Mesendoderm (in vitro differentiated cells): Measurements from ENCODE around the gene CCSER1. TPM values are rescaled to one million over a fixed set of nuclear protein-coding genes. Genes with fewer than 3 reads are reported as not detected.

Experiments
- DNase-seq: peaks from one replicate; pipeline ENCODE4 v3.0.0; 2013
- H2AK5ac ChIP-seq: 2 replicates; pipeline ENCODE4 v1.6.1; 2013; ENCODE audit warnings: low read length, inconsistent platforms
- H2BK120ac ChIP-seq: 2 replicates; pipeline ENCODE4 v1.6.1; 2013; ENCODE audit warnings: low read depth, mild to moderate bottlenecking, low read length, moderate library complexity, mixed read lengths
- H2BK15ac ChIP-seq: replicated peaks from 2 replicates; pipeline ENCODE4 v1.6.1; 2013; ENCODE audit warnings: low read depth, mild to moderate bottlenecking, moderate library complexity
- H2BK5ac ChIP-seq: 2 replicates; pipeline ENCODE4 v1.6.1; 2013; ENCODE audit warnings: low read length, inconsistent platforms
- H3K18ac ChIP-seq: 2 replicates; pipeline ENCODE4 v1.6.1; 2013; ENCODE audit warnings: mild to moderate bottlenecking, low read length, mixed read lengths
- H3K23ac ChIP-seq: one replicate; pipeline ENCODE4 v1.6.1; 2013; ENCODE audit warnings: low read length
- H3K27ac ChIP-seq: 2 replicates; pipeline ENCODE4 v1.5.1; 2013; ENCODE audit warnings: low read depth, mild to moderate bottlenecking, inconsistent platforms, low read length, moderate library complexity
- H3K27me3 ChIP-seq: 2 replicates; pipeline ENCODE4 v1.6.1; 2013; ENCODE audit warnings: low read length, control low read depth, mild to moderate bottlenecking, inconsistent platforms; ENCODE audit not compliant: insufficient read depth, poor library complexity
- H3K36me3 ChIP-seq: 2 replicates; pipeline ENCODE4 v1.6.1; 2013; ENCODE audit warnings: low read length, inconsistent platforms; ENCODE audit not compliant: control insufficient read depth, insufficient read depth
- H3K4ac ChIP-seq: one replicate; pipeline ENCODE4 v1.6.1; 2013; ENCODE audit warnings: low read depth, mild to moderate bottlenecking, low read length, moderate library complexity
- H3K4me1 ChIP-seq: 2 replicates; pipeline ENCODE4 v1.6.1; 2013; ENCODE audit warnings: low read depth, low read length, inconsistent platforms; ENCODE audit not compliant: control insufficient read depth
- H3K4me2 ChIP-seq: 2 replicates; pipeline ENCODE4 v1.6.1; 2013; ENCODE audit warnings: low read length
- H3K4me3 ChIP-seq: 2 replicates; pipeline ENCODE4 v1.5.1; 2013; ENCODE audit warnings: mild to moderate bottlenecking, low read length
- H3K56ac ChIP-seq: one replicate; pipeline ENCODE4 v1.6.1; 2013; ENCODE audit warnings: low read length
- H3K79me1 ChIP-seq: 2 replicates; pipeline ENCODE4 v1.6.1; 2013; ENCODE audit warnings: low read length, inconsistent platforms
- H3K79me2 ChIP-seq: 2 replicates; pipeline ENCODE4 v1.6.1; 2013; ENCODE audit warnings: mild to moderate bottlenecking, low read length; ENCODE audit not compliant: control insufficient read depth, insufficient read depth
- H3K9ac ChIP-seq: 2 replicates; pipeline ENCODE4 v1.6.1; 2013; ENCODE audit warnings: low read length, inconsistent platforms
- H4K5ac ChIP-seq: one replicate; pipeline ENCODE4 v1.6.1; 2013; ENCODE audit warnings: low read length
- H4K8ac ChIP-seq: one replicate; pipeline ENCODE4 v1.6.1; 2013; ENCODE audit warnings: low read depth, mild to moderate bottlenecking, control low read depth, low read length, moderate library complexity
- WGBS: extraction: QIAGEN DNeasy Blood & Tissue Kit; methylation state at CpG from one replicate; pipeline ENCODE4 v1.1.7; 2013; ENCODE audit warnings: low lambda C conversion rate, missing lambda C conversion rate; ENCODE audit not compliant: insufficient coverage; ENCODE audit errors: extremely low coverage; 5-methylcytosine and 5-hydroxymethylcytosine counted together
- polyA plus RNA-seq, 2 experiments: library from polyadenylated mRNA; stranded (reverse); fragments of 200-250 nt; gene quantifications; one replicate each; pipeline ENCODE4 v1.2.3, GENCODE V29; 2013

CCSER1 gene
- 0.37 TPM for polyA plus RNA-seq (2013, experiment 1 of 2)
- polyA plus RNA-seq (2013, experiment 2 of 2): 0.64 TPM

- peak within 1 kb of the TSS; percentile 8 for H3K18ac ChIP-seq
- no peak within 1 kb of the TSS for H4K8ac ChIP-seq
- peak; percentile 73 for DNase-seq
- no peak within 1 kb of the TSS for H4K5ac ChIP-seq
- WGBS: no CpG with 5 or more reads among the region's 35 CpGs
- H2BK15ac ChIP-seq: no peak within 1 kb of the TSS
- H3K4ac ChIP-seq: no peak within 1 kb of the TSS
- H2BK120ac ChIP-seq: no peak within 1 kb of the TSS
- H2BK5ac ChIP-seq: no peak within 1 kb of the TSS
- no peaks in the 10 kb centered on the region for H3K27me3 ChIP-seq
- H3K56ac ChIP-seq: peak within 1 kb of the TSS; percentile 77
- H3K4me3 ChIP-seq: peak within 1 kb of the TSS; percentile 44
- H3K36me3 ChIP-seq: no peaks in the 10 kb centered on the region
- H3K27ac ChIP-seq: no peak within 1 kb of the TSS
- peak within 1 kb of the TSS; percentile 58 for H3K4me2 ChIP-seq
- no peaks in the 10 kb centered on the region for H3K4me1 ChIP-seq
- no peak within 1 kb of the TSS for H2AK5ac ChIP-seq
- no peaks in the 10 kb centered on the region for H3K79me1 ChIP-seq
- no peaks in the 10 kb centered on the region for H3K79me2 ChIP-seq
- peak within 1 kb of the TSS; percentile 58 for H3K9ac ChIP-seq
- H3K23ac ChIP-seq: no peak within 1 kb of the TSS
These were observed at the start of gene CCSER1 for GRCh38 chr4:90127223-90127705. TSS of gene CCSER1 (plus strand) at chr4:90127394.

GRCh38 chr4:90078440-90078839 lies 48.8 kb upstream of the CCSER1 start:
- Histone ChIP-seq H3K56ac (no peak overlapping the region), H2BK15ac (no peak overlapping the region), H3K23ac (no peak overlapping the region), H4K5ac (no peak overlapping the region), H3K36me3 (no peaks in the 10 kb centered on the region), H3K79me2 (no peaks in the 10 kb centered on the region), H3K79me1 (no peaks in the 10 kb centered on the region), H3K27ac (no peak overlapping the region), H4K8ac (no peak overlapping the region), H2AK5ac (no peak overlapping the region), H3K18ac (no peak overlapping the region), H3K27me3 (no peaks in the 10 kb centered on the region), H3K9ac (no peak overlapping the region), H3K4me2 (no peak overlapping the region), H3K4me1 (peaks cover 2% of the 10 kb centered on the region), H3K4ac (no peak overlapping the region), H2BK5ac (no peak overlapping the region), H2BK120ac (no peak overlapping the region), H3K4me3 (no peak overlapping the region)
- DNase-seq: no peak

- no peak overlapping the region for H3K23ac ChIP-seq
These were observed 47.1 kb upstream of the CCSER1 start for GRCh38 chr4:90080116-90080515.

GRCh38 chr4:90081432-90082144 lies 45.6 kb upstream of the CCSER1 start:
- Histone ChIP-seq H4K8ac (no peak overlapping the region), H3K4ac (no peak overlapping the region), H3K36me3 (no peaks in the 10 kb centered on the region), H3K23ac (no peak overlapping the region), H3K4me1 (peaks cover 2% of the 10 kb centered on the region), H2AK5ac (no peak overlapping the region), H3K9ac (no peak overlapping the region), H3K4me3 (no peak overlapping the region), H2BK5ac (no peak overlapping the region), H3K18ac (no peak overlapping the region), H3K27ac (no peak overlapping the region), H3K56ac (no peak overlapping the region), H2BK120ac (no peak overlapping the region), H2BK15ac (no peak overlapping the region), H3K79me1 (no peaks in the 10 kb centered on the region), H4K5ac (no peak overlapping the region), H3K79me2 (no peaks in the 10 kb centered on the region), H3K4me2 (no peak overlapping the region), H3K27me3 (no peaks in the 10 kb centered on the region)
- peak; percentile 18 for DNase-seq
- no CpG with 5 or more reads among the region's 8 CpGs for WGBS

More at GRCh38 chr4:90080116-90080515, 47.1 kb upstream of the CCSER1 start:
- Histone ChIP-seq H3K56ac (no peak overlapping the region), H3K18ac (no peak overlapping the region), H3K79me1 (no peaks in the 10 kb centered on the region), H4K8ac (no peak overlapping the region), H2AK5ac (no peak overlapping the region), H3K27me3 (no peaks in the 10 kb centered on the region), H2BK120ac (no peak overlapping the region), H2BK15ac (no peak overlapping the region), H3K4me1 (peaks cover 2% of the 10 kb centered on the region), H3K9ac (no peak overlapping the region), H3K4me2 (no peak overlapping the region), H3K4me3 (no peak overlapping the region), H2BK5ac (no peak overlapping the region), H3K4ac (no peak overlapping the region), H3K79me2 (no peaks in the 10 kb centered on the region), H3K36me3 (no peaks in the 10 kb centered on the region), H4K5ac (no peak overlapping the region), H3K27ac (no peak overlapping the region)
- 100% methylated on average over 1 of the region's 2 CpGs for WGBS
- no peak for DNase-seq

GRCh38 chr4:90082449-90082848 lies 44.7 kb upstream of the CCSER1 start:
- H4K5ac ChIP-seq: no peak overlapping the region
- H2BK5ac ChIP-seq: no peak overlapping the region
- H3K4me2 ChIP-seq: no peak overlapping the region
- no peaks in the 10 kb centered on the region for H3K79me2 ChIP-seq
- no peak overlapping the region for H2BK15ac ChIP-seq
- H3K9ac ChIP-seq: no peak overlapping the region
- peaks cover 2% of the 10 kb centered on the region for H3K4me1 ChIP-seq
- H3K23ac ChIP-seq: no peak overlapping the region
- H3K4ac ChIP-seq: no peak overlapping the region
- H2AK5ac ChIP-seq: no peak overlapping the region
- H3K27ac ChIP-seq: no peak overlapping the region
- H4K8ac ChIP-seq: no peak overlapping the region
- no peaks in the 10 kb centered on the region for H3K27me3 ChIP-seq
- DNase-seq: no peak
- H3K18ac ChIP-seq: no peak overlapping the region
- H3K4me3 ChIP-seq: no peak overlapping the region
- no peak overlapping the region for H3K56ac ChIP-seq
- H2BK120ac ChIP-seq: no peak overlapping the region
- no peaks in the 10 kb centered on the region for H3K36me3 ChIP-seq
- H3K79me1 ChIP-seq: no peaks in the 10 kb centered on the region
